Measurements from ENCODE around the gene PRSS21. TPM values are rescaled to one million over a fixed set of nuclear protein-coding genes. Genes with fewer than 3 reads are reported as not detected.
A peak's percentile ranks its signal among the peaks of the same experiment; 100 is the strongest.

The PRSS21 gene
- total RNA-seq, 3 donors from 2014 or later = 0.51 to 4.1 (median 0.58) TPM

DNA sequence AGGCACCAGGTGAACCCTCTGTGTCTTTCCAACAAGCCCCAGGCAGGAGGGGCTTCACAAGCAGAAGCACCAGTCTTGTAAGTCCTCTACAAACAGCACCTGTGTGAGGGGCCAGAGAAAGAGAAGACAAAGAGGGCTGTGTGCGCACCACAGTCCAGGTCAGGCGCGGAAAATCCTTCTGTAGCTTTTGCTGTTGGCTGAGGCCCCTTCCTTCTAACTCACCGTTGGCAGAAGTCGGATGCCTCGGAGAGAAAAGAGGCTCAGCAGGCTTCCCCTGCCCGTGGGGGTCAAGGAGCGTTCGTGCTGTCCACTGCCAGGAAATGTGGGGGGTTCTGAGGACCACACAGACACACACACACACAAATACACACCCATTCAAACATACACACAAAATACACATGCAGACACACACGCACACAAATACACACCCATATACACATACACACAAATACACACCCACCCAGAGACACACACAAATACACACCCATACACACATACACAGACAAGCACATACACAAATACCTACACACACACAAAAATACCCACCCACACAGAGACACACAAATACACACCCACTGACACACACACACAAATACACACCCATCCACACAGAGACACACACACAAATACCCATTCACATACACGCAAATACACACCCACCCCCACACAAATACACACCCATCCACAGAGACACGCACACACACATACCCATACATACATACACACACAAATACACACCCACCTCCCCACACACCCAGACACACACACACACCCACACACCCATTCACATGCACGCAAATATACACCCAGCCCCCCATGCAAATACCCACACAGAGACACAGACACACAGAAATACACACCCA, 19.8 kb downstream of the PRSS21 start:
- ATAC-seq (no peak), DNase-seq (no peak)
- Histone ChIP-seq H3K4me3 (no peak overlapping the region), H3K4me1 (ENCODE audit: low read depth) (no peaks in the 10 kb centered on the region), H3K36me3 (ENCODE audit: low read depth) (no peaks in the 10 kb centered on the region), H3K9me3 (no peaks in the 10 kb centered on the region)
- TF ChIP-seq, protein P1, sequence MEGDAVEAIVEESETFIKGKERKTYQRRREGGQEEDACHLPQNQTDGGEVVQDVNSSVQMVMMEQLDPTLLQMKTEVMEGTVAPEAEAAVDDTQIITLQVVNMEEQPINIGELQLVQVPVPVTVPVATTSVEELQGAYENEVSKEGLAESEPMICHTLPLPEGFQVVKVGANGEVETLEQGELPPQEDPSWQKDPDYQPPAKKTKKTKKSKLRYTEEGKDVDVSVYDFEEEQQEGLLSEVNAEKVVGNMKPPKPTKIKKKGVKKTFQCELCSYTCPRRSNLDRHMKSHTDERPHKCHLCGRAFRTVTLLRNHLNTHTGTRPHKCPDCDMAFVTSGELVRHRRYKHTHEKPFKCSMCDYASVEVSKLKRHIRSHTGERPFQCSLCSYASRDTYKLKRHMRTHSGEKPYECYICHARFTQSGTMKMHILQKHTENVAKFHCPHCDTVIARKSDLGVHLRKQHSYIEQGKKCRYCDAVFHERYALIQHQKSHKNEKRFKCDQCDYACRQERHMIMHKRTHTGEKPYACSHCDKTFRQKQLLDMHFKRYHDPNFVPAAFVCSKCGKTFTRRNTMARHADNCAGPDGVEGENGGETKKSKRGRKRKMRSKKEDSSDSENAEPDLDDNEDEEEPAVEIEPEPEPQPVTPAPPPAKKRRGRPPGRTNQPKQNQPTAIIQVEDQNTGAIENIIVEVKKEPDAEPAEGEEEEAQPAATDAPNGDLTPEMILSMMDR (IDR thresholded peaks at IDR 0.05) = no peak
- intact Hi-C loops (cut with DNase I, micrococcal nuclease) = no loop called here

- TF ChIP-seq, protein P1 (IDR thresholded peaks at IDR 0.05) = peak; percentile 69
- Histone ChIP-seq H3K9me3 (no peaks in the 10 kb centered on the region), H3K4me1 (ENCODE audit: low read depth) (no peaks in the 10 kb centered on the region), H3K36me3 (ENCODE audit: low read depth) (no peaks in the 10 kb centered on the region), H3K4me3 (no peak overlapping the region)
- DNase-seq (peak in 2 of 3 donors; percentile 69 to 76), ATAC-seq (peak; percentile 74)
- intact Hi-C loops (cut with DNase I, micrococcal nuclease) = no loop called here
Observed at GRCh38 chr16:2838928-2839327, 21.9 kb downstream of the PRSS21 start.

- no peaks in the 10 kb centered on the region for H3K4me1 ChIP-seq (ENCODE audit: low read depth)
- intact Hi-C loops (cut with DNase I, micrococcal nuclease) = no loop called here
- no peaks in the 10 kb centered on the region for H3K36me3 ChIP-seq (ENCODE audit: low read depth)
- DNase-seq = no peak
- no peak for ATAC-seq
- TF ChIP-seq, protein P1 (IDR thresholded peaks at IDR 0.05) = no peak
- no peaks in the 10 kb centered on the region for H3K9me3 ChIP-seq
- no peak overlapping the region for H3K4me3 ChIP-seq
Observed at GRCh38 chr16:2839650-2840450, 22.8 kb downstream of the PRSS21 start.

DNA sequence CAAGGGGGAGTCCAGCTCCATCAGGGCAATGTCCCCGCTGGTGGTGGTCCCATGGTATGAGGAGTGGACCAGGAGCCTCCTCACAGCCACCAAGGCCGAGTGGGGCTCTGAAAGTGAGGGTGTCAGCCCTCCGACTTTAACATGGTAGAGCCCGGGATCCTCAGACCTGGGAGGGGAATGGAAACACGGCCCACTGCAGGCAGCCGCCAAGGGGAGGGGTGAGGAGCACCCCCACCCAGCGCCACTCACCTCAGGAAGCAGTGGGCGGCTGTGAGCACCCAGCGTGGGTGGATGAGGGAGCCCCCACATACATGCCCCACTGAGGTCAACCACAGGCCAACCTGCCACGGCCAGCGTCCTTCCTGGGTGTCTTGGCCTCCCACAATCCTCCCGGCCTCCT, 23.9 kb downstream of the PRSS21 start:
- intact Hi-C loops (cut with DNase I, micrococcal nuclease) = no loop called here
- Histone ChIP-seq H3K36me3 (ENCODE audit: low read depth) (no peaks in the 10 kb centered on the region), H3K4me1 (ENCODE audit: low read depth) (no peaks in the 10 kb centered on the region), H3K9me3 (no peaks in the 10 kb centered on the region), H3K4me3 (no peak overlapping the region)
- TF ChIP-seq, protein P1 (IDR thresholded peaks at IDR 0.05) = no peak
- no peak for DNase-seq
- ATAC-seq = no peak

DNA sequence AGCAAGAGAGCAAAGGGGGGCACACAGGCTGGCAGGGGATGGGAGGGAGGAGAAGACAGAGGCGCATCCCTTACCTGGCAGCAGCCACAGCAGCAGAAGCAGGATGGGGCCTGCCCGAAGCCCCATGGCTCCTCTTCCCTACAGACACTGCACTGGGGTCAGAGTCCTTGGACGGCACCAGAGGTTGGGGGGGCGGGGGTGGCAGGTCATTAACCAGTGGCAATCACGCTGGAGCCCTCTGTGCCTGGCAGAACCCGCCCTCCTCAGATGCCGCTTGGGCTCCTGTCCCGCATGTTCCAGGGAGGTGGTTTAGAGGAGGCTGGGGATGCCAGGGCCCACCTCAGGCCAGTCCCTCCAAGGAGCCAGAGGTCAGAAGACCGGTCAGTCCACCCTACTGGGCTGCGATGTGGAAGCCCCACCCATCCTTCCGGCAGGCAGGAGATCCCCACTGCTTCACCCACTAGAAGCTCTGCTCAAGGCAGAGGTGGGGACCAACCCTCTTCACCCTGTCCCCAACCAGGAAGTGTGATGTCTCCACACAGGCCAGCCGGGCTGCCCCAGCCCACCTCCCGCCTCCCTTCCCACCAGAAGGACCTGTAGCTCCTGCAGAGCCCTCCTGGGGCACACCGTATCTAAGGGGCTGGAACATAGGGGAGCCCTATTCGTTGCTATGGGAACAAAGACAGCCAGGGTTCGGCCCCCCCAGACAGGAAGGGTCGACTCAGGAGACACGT, 24.7 kb downstream of the PRSS21 start:
- no peak overlapping the region for H3K4me3 ChIP-seq
- DNase-seq (peak in 1 of 3 donors; percentile 27), ATAC-seq (no peak)

More for the DNA sequence above, 24.7 kb downstream of the PRSS21 start:
- Histone ChIP-seq H3K9me3 (no peaks in the 10 kb centered on the region), H3K4me1 (ENCODE audit: low read depth) (no peaks in the 10 kb centered on the region), H3K36me3 (ENCODE audit: low read depth) (no peaks in the 10 kb centered on the region)
- TF ChIP-seq, protein P1 (IDR thresholded peaks at IDR 0.05) = no peak
- intact Hi-C loops (cut with DNase I, micrococcal nuclease) = no loop called here

Data from mucosa of descending colon (tissue), 3 donors.